Effector CD4-positive, alpha-beta T cell (primary cell): Measurements from ENCODE around the gene DHCR24.

ENCODE experiments used
- DNase-seq: peaks from one replicate; pipeline ENCODE4 v3.0.0-alpha.2; 2020

The DHCR24 gene

GRCh38 chr1:54864460-54865208 lies 22.4 kb downstream of the DHCR24 start:
- DNase-seq, result no peak

DNA sequence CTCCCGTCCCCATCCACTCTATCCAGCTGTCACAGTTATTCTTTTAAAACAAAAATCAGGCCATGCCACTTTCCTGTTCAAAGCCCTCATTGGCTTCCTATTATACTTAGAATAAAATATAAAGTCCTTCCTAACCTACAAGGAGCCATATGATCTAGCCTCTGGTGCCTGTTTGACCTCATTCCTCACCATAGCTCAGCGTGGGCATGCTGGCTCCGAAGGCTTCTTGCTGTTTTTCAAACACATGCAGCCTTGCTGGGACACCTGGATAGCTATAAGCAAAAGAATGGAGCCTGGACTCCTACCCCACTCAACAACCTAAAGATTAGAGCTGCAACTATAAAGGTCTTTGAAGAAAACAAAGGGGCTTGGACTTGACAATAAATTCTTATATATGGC lies 23.7 kb downstream of the DHCR24 start:
- DNase-seq, result no peak

GRCh38 chr1:54861070-54861761 lies 25.8 kb downstream of the DHCR24 start:
- no peak for DNase-seq

DNA sequence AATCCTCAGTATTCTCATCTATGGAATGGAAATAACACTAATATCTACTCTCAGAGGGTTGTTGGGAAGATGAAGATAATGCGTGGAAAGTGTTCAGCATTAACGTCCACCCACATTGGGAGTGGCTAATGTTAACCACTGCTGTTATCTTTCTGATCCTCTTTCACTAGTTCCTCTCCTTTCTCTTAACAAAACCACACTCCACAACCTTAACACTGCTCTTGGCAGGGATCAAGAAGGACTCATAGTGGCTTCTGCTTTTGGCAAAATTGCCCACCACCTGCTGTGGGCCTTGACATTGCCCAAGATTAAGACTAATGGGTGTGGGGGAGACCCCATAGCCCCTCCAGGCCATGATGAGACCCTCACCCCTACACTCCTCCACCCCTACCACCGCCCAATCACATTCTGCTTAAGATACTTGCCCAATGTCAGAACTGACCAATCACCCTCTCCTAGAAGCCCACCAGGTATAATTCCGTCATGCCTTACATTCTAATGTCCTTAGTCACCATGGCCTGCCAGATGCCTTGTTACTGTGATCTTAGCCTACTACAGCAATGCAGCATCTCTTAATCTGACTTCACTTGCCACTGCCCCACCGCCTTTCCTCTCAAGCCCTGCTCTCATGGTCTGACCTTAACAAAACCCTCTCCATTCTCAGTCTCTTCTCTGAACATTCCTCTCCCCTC lies 27.1 kb downstream of the DHCR24 start:
- DNase-seq, result no peak

- DNase-seq, result no peak
Observed at GRCh38 chr1:54857746-54858561, 29.0 kb downstream of the DHCR24 start.

GRCh38 chr1:54857141-54857540 lies 29.9 kb downstream of the DHCR24 start:
- no peak for DNase-seq

DNA sequence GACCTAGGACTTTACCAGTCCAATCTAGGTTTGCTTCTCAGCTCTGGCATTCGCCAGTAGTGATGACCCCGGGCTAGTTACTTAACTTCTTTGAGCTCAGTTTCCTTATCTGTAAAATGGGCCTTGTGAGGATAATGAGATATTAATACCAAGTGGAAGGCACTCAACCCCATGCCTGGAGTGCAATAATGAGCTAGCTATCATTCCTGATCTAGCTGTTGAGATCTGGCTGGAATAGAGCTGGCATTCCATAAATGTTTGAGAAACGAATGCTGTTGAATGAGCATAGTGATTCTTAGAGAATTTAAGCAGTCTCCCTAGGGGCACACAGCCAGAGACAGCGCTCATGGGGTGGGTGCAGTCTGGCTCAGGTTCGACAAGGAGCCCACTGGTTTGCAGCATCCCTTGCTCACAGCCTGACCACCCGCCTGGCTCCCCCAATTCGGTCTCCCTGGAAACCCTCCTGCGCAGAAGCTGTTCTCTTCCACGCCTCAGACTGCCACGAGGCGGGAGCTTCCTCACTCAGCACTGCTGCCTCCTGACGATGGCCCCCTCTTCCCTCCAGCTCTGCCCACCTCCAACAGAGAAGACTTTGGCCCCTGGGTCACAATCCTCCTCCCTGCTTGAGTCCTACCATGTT lies 32.5 kb downstream of the DHCR24 start:
- DNase-seq, result no peak

DNA sequence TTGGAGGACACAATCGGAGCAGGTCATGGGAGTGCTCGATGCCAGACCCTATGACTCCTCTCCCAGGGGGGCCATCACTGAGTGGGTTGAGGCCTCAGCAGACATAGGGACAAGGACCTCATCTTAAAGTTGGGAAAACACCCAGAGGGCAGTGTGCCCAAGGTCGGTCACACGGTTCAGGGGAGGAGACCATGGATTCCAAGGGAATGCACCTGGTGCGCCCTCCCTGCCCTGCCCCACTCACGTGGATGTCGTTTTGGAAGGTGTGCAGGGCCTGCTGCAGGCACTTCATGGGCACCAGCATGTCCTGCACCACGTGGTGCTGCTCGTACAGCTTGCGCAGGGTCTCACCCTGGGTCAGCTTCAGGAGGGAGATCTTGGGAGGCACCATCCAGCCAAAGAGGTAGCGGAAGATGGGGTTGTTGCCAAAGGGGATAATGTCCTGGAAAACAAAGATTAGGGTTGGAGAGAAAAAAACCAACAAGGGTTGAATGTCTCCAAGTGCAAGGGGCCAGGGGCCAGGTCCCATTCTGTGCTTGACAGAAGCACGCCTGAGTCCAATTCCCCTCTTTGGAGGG lies 33.1 kb downstream of the DHCR24 start:
- DNase-seq, result no peak

GRCh38 chr1:54853096-54853792 lies 33.8 kb downstream of the DHCR24 start:
- no peak for DNase-seq

- no peak for DNase-seq
Observed at GRCh38 chr1:54851936-54852524, 35.0 kb downstream of the DHCR24 start.

DNA sequence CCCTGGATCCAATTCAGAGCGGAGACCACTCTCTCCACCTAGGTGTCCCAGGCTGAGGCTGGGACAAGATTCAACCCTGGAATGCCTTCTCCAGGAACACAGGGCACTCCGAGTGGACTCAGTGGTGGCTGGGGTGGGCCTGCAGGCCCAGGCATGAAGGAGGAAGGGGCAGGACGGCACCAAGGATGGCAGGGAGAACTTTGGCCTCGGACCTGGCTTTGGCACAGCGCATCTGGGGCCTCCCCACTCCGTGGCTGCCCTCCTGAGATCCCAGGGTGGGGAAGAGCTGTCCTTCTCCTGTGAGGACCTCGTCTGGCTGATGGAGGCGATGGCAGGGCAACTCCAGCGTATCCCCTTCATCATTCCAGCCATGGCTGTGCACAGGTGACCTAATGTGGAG lies 35.6 kb downstream of the DHCR24 start:
- no peak for DNase-seq

DNA sequence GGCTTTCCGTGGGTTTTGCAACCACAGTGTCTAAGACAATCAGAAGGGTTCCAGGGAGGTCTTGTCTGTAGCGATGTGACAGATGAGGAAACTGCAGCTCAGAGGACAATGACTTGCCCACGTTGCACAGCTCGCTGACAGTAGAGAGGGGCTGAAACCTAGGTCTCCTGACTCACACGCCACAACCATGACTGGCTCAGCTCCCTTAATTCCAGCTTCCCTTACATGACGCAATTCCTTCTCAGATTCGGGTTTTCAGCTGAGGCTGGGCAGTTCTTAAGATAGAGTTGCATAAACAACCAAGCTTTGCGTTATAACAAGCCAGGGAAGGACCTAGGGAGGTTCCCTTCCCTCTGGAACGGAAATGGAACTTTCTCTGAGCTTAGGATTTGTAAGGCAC lies 36.3 kb downstream of the DHCR24 start:
- DNase-seq, result no peak

DNA sequence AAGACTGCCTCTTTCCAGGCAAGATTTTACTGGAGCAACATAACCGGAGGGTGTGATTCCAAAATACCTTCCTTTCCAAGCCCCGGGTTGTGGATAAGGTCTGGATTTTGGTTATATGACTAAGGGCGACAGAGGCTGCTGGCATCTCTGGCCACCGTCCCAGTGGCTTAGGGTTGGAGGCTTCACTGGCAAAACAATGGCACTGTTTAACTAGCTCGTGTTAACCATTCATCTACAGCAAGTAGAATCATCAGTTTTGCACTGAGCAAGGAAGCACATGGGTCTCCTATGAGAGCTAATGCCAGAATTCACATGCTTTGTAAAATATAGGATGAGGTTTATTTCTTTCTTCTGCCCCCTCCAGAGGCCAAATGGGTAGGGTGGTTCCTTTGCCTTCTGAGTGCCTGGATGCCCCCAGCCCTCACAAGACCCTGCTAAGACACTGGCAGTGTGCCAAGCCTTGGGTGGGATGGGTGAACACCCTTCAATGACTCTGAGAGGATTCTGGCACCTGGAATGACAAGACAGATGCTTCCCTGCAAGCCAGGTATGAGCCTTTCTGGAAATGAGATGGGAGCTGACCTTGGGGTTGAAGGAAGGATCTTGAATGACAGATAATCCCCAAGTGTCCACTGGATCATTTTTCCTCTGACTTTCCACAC lies 36.8 kb downstream of the DHCR24 start:
- no peak for DNase-seq

DNA sequence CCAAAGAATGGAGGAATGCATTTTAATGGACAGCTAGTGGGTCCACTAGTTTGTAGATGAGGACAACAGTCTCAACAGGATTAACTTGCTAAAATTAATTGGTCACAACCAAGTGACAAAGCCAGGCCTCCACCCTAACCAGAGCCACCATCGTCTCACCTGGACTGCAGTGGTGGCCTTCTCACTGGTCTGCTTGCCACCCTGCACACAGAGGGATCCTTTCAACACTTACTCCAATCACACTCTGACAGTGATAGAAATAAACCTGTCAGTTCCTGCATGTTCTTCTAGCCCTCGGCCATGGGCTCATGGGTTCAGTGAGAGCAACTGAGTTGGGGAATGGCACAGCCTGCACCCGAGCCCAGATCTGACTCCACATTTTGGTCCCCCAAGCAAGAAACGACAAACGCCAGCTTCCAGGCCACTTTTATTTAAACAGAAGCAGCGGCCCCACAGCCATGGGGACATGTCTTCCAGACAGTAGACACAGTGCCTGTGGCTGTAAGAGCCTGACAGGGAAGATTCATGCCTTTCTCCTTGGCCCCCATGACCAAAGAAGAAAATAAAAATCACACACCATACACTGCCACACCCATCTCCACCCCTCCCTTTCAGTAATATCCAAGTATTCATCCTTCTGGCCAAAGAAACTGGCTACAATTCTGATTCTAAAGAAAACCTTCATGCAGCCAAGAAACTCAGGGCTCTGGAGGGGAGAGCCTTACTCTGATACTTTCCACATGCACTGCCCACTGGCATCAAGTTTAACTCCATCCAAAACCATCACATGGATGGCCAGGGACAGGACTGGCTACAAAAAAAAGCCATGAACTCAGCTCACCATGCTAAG lies 37.6 kb downstream of the DHCR24 start:
- DNase-seq, result no peak

GRCh38 chr1:54848134-54848948 lies 38.7 kb downstream of the DHCR24 start:
- DNase-seq, result no peak

DNA sequence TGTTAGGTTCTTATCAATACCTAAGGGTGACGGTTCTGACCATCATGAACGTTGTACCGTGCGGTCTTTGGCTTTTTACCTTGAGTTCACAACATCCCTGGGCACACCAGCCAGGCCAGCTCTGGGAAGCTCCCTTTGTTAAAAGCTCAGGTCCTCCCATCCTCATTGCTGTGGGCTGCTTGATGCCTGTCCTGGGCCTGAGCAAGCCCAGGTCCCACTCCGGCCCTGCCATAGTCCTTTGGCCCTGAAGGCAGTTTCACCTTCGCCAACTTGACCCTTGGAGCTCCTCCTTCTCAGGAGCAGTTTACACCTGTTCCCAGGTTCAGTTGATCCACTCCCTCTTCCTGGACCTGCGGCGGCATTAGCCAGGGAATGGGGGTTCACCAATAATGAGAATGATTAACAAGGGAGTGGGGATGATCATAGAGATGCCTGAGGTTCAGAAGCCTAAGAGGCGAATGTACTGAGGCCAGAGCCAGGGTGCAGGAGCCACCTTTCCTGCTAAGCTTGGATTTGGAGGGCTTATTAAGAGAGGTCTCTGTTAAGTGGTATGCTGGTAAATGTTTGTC lies 40.2 kb downstream of the DHCR24 start:
- no peak for DNase-seq

DNA sequence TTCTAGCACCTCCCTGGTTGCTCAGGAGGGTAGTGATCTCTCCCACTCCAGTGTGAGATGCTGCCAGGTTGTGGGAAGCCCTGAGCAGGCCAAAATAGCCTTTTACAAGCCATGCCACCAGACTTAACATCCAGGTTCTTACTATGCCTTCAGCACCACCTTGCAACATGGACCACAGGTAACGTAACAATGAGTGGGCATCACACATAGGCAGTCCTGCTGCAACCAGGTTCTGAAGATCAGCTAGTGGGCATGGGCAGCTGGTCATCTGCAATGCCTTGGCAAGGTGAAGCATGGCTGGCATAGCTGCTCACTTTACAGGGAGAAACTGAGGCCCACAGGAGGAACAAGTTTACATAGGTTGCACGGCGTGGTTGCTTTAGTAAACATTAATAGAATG lies 40.7 kb downstream of the DHCR24 start:
- DNase-seq, result no peak

GRCh38 chr1:54845772-54846171 lies 41.2 kb downstream of the DHCR24 start:
- DNase-seq, result no peak
